Neutrophil (primary cell): Measurements from ENCODE around the gene AOPEP.

Experiments used
- H3K27ac ChIP-seq: fragments of 200-600 bp; sonication (generic); 2 replicates; pipeline ENCODE4 v1.5.1; 2016; ENCODE audit warnings: mild to moderate bottlenecking, moderate library complexity
- H3K27me3 ChIP-seq: fragments of 200-600 bp; sonication (generic); 2 replicates; pipeline ENCODE4 v1.6.0; 2016; ENCODE audit warnings: mild to moderate bottlenecking
- H3K36me3 ChIP-seq: fragments of 200-600 bp; sonication (generic); 2 replicates; pipeline ENCODE4 v1.5.1; 2017
- H3K4me1 ChIP-seq, 2 experiments: fragments of 200-600 bp in 1 of 2; sonication (generic) in 1 of 2; 1 replicate in 1 of 2; 2 replicates in 1 of 2; pipeline versions ENCODE4 v1.5.1 to v1.6.1; 2013 to 2016; ENCODE audit warnings: low read depth in 1 of 2, low read length in 1 of 2, mild to moderate bottlenecking in 1 of 2, moderate library complexity in 1 of 2; ENCODE audit not compliant: control insufficient read depth in 1 of 2, insufficient read depth in 1 of 2
- H3K4me3 ChIP-seq, 2 experiments: fragments of 200-600 bp in 1 of 2; sonication (generic) in 1 of 2; 1 replicate in 1 of 2; 2 replicates in 1 of 2; pipeline ENCODE4 v1.5.1; 2013 to 2016; ENCODE audit warnings: low read depth in 1 of 2, low read length in 1 of 2, mild to moderate bottlenecking in 1 of 2, moderate library complexity in 1 of 2
- H3K9me3 ChIP-seq: fragments of 200-600 bp; sonication (generic); 2 replicates; pipeline ENCODE4 v1.5.1; 2016
- CTCF ChIP-seq: fragments of 200-600 bp; sonication (generic); IDR thresholded peaks from 2 replicates; pipeline ENCODE4 v1.5.1; 2016; ENCODE audit warnings: antibody characterized with exemption

The AOPEP gene

DNA sequence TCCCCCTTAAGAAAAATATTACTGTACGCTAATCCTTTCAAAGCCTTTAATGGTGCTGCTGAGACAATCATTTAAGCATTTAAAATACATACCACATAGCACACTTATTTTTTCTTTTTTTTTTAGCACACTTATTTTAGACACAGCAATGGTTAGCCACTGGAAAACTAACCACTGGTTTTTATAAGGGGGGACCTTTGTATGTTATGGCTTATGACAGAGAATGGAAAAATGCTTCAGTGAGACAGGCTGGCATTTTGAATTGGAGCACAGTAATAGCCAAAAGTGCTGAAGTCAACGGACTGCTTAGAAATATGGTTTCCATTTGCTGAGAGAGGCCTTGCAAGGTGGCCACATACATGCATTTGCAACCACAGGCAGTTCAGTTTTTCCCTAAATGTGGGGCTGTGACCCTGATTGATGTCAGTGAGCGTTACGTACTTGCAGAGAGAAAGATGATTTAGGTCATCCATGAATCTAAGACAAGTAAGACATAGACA lies 28.5 kb downstream of the AOPEP start:
- peaks cover 2% of the 10 kb centered on the region for H3K36me3 ChIP-seq
- H3K9me3 ChIP-seq: no peaks in the 10 kb centered on the region
- H3K27me3 ChIP-seq: no peaks in the 10 kb centered on the region
- H3K27ac ChIP-seq: no peak overlapping the region
- no peak for TF ChIP-seq CTCF
- H3K4me1 ChIP-seq: no peaks in the 10 kb centered on the region
- H3K4me3 ChIP-seq: no peak overlapping the region

GRCh38 chr9:94757158-94757557 lies 30.7 kb downstream of the AOPEP start:
- H3K36me3 ChIP-seq: peaks cover 12% of the 10 kb centered on the region
- H3K9me3 ChIP-seq: no peaks in the 10 kb centered on the region
- no peaks in the 10 kb centered on the region for H3K27me3 ChIP-seq
- TF ChIP-seq CTCF: no peak
- no peak overlapping the region for H3K27ac ChIP-seq
- no peaks in the 10 kb centered on the region for H3K4me1 ChIP-seq
- no peak overlapping the region for H3K4me3 ChIP-seq

DNA sequence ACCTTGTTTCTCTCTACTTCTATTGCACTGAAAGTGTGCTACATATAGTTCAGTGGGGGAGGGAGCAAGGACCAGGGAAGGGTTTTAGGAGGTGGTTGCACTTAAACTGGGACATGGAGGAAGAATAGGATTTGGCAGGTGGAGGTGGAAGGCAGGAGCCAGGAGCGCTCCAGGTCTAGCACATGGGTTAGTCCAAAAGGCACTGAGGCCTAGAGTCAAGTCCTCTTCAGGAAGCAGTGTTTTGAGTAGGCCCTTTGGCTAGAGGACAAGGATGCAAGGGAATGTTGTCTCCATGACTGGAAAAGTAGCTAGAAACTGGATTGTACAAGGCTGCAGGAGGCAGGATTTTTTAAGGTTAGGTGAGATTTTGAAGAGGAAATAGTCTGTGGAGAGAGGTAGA lies 31.5 kb downstream of the AOPEP start:
- H3K9me3 ChIP-seq: no peaks in the 10 kb centered on the region
- H3K27ac ChIP-seq: no peak overlapping the region
- H3K4me3 ChIP-seq: no peak overlapping the region
- no peaks in the 10 kb centered on the region for H3K27me3 ChIP-seq
- no peaks in the 10 kb centered on the region for H3K4me1 ChIP-seq
- TF ChIP-seq CTCF: no peak
- H3K36me3 ChIP-seq: peaks cover 12% of the 10 kb centered on the region

- Histone ChIP-seq H3K4me1 (no peaks in the 10 kb centered on the region), H3K4me3 (no peak overlapping the region), H3K9me3 (no peaks in the 10 kb centered on the region), H3K27ac (no peak overlapping the region), H3K36me3 (peaks cover 12% of the 10 kb centered on the region), H3K27me3 (no peaks in the 10 kb centered on the region)
- TF ChIP-seq CTCF: no peak
Observed at GRCh38 chr9:94758880-94759279, 32.4 kb downstream of the AOPEP start.

GRCh38 chr9:94760010-94760409 lies 33.5 kb downstream of the AOPEP start:
- H3K9me3 ChIP-seq: no peaks in the 10 kb centered on the region
- H3K27me3 ChIP-seq: no peaks in the 10 kb centered on the region

More at GRCh38 chr9:94760010-94760409, 33.5 kb downstream of the AOPEP start:
- Histone ChIP-seq H3K4me1 (no peaks in the 10 kb centered on the region), H3K27ac (no peak overlapping the region), H3K36me3 (peaks cover 12% of the 10 kb centered on the region), H3K4me3 (no peak overlapping the region)
- no peak for TF ChIP-seq CTCF
